Measurements from ENCODE around the gene ZNF774. TPM values are rescaled to one million over a fixed set of nuclear protein-coding genes. Genes with fewer than 3 reads are reported as not detected.
A peak's percentile ranks its signal among the peaks of the same experiment; 100 is the strongest.

Gene ZNF774
- total and polyA plus RNA-seq, 4 donors, result 1.6 to 4.9 (median 2.2) TPM

DNA sequence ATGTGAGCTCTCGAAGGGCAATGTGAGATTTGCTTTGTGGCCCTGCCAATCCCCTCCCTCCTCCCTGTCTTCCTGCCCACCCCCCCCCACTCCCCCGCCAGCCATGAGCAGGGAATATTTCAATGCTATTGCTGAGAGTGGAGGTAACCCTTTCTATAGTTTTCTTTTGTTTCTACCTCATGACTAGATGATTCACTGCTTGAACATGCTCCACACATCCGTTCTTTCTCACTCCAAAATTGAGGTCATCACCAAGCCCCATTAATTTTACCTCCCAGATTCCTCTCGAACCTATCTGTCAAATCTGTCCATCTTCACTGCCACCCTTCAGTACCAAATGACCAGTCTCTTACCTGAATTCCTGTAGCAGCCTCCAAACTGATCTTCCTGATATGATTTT lies 12.2 kb downstream of the ZNF774 start:
- H3K36me3 ChIP-seq (ENCODE audit: control insufficient read depth in 4 of 4, insufficient read depth in 4 of 4, low read length in 4 of 4), result peaks cover 0 to 5% (median 2%) of the 10 kb centered on the region in 4 donors
- ATAC-seq (ENCODE audit: insufficient read depth, low FRiP score), result no peak
- H3K27me3 ChIP-seq (ENCODE audit: control insufficient read depth in 3 of 3, insufficient read depth in 3 of 3, low read length in 2 of 3), result no peaks in the 10 kb centered on the region
- H3K27ac ChIP-seq (ENCODE audit: low read depth in 1 of 2, low read length in 1 of 2), result no peak overlapping the region
- DNase-seq, result no peak
- TF ChIP-seq, protein P1, sequence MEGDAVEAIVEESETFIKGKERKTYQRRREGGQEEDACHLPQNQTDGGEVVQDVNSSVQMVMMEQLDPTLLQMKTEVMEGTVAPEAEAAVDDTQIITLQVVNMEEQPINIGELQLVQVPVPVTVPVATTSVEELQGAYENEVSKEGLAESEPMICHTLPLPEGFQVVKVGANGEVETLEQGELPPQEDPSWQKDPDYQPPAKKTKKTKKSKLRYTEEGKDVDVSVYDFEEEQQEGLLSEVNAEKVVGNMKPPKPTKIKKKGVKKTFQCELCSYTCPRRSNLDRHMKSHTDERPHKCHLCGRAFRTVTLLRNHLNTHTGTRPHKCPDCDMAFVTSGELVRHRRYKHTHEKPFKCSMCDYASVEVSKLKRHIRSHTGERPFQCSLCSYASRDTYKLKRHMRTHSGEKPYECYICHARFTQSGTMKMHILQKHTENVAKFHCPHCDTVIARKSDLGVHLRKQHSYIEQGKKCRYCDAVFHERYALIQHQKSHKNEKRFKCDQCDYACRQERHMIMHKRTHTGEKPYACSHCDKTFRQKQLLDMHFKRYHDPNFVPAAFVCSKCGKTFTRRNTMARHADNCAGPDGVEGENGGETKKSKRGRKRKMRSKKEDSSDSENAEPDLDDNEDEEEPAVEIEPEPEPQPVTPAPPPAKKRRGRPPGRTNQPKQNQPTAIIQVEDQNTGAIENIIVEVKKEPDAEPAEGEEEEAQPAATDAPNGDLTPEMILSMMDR (IDR thresholded peaks at IDR 0.05; ENCODE audit: control extremely low read depth, extremely low read depth), result no peak
- WGBS, 2 donors, result 74 to 86% methylated on average over 4 of the region's 4 CpGs
- no peaks in the 10 kb centered on the region for H3K9me3 ChIP-seq (ENCODE audit: control insufficient read depth in 4 of 4, insufficient read depth in 3 of 4, low read length in 3 of 4)
- H3K9ac ChIP-seq (ENCODE audit: insufficient read depth in 1 of 2, low read length in 2 of 2), result no peak overlapping the region
- H3K4me1 ChIP-seq (ENCODE audit: control insufficient read depth in 5 of 5, insufficient read depth in 5 of 5, low read length in 5 of 5), result peaks cover 0 to 5% (median 2%) of the 10 kb centered on the region in 5 donors
- no peak overlapping the region for H3K4me3 ChIP-seq

DNA sequence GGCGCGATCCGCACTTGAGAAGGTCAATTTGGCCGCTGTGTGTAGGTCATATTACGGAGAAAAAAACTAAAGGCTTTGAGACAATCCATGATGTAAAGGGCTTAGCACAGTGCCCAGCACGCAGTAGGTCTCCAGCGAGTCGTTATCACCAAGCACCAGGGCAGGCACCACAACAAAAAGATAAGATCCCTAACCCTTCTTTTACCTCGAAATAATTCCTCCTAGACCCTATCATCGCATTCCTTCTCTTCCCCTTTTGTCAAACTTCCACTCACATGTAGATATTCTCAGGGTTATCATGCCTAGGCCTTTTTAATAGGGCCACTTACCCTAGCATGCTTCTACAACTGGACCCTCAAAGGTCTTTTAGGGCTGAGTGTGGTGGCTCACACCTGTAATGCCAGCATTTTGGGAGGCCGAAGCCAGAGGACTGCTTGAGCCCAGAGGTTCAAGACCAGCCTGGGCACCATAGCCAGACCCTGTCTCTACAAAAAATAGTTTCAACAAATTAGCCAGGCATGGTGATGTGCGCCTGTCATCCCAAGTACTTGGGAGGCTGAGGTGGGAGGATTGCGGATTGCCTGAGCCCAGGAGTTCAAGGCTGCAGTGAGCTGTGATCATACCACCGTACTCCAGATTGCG lies 13.5 kb downstream of the ZNF774 start:
- no peak overlapping the region for H3K9ac ChIP-seq (ENCODE audit: insufficient read depth in 1 of 2, low read length in 2 of 2)
- H3K4me3 ChIP-seq, result no peak overlapping the region
- H3K9me3 ChIP-seq (ENCODE audit: control insufficient read depth in 4 of 4, insufficient read depth in 3 of 4, low read length in 3 of 4), result no peaks in the 10 kb centered on the region
- H3K4me1 ChIP-seq (ENCODE audit: control insufficient read depth in 5 of 5, insufficient read depth in 5 of 5, low read length in 5 of 5), result peaks cover 0 to 5% (median 2%) of the 10 kb centered on the region in 5 donors
- H3K27me3 ChIP-seq (ENCODE audit: control insufficient read depth in 3 of 3, insufficient read depth in 3 of 3, low read length in 2 of 3), result no peaks in the 10 kb centered on the region
- WGBS, 2 donors, result 86 to 89% methylated on average over 15 of the region's 15 CpGs
- no peak for DNase-seq
- peaks cover 0 to 5% (median 2%) of the 10 kb centered on the region in 4 donors for H3K36me3 ChIP-seq (ENCODE audit: control insufficient read depth in 4 of 4, insufficient read depth in 4 of 4, low read length in 4 of 4)
- ATAC-seq (ENCODE audit: insufficient read depth, low FRiP score), result no peak
- TF ChIP-seq, protein P1 (IDR thresholded peaks at IDR 0.05; ENCODE audit: control extremely low read depth, extremely low read depth), result no peak
- no peak overlapping the region for H3K27ac ChIP-seq (ENCODE audit: low read depth in 1 of 2, low read length in 1 of 2)

DNA sequence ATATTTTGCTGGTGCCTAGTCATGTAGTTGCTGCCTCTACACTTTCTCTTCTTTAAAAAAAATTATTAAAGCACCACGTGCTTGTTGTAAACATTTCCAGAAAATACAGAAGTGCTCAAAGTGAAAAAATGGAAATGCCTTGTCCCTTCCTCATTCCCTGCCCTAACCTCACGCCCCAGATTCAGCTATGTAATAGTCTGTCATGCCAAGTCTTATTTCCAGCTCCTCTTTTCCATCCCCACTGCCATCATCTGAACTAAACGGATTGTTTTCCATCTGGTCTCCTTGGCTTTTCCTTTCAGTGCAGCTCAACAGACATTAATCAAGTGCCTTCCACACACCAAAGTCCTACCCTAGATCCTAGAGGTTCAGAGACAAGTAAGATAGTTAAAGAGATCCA lies 15.5 kb downstream of the ZNF774 start:
- no peak for ATAC-seq (ENCODE audit: insufficient read depth, low FRiP score)
- 23 to 30% methylated on average over 3 of the region's 3 CpGs for WGBS, 2 donors
- H3K27ac ChIP-seq (ENCODE audit: low read depth in 1 of 2, low read length in 1 of 2), result peak overlapping the region in 1 of 2 donors; percentile 47

More for the DNA sequence above, 15.5 kb downstream of the ZNF774 start:
- no peaks in the 10 kb centered on the region for H3K36me3 ChIP-seq (ENCODE audit: control insufficient read depth in 4 of 4, insufficient read depth in 4 of 4, low read length in 4 of 4)
- peaks cover 0 to 5% (median 0%) of the 10 kb centered on the region in 5 donors for H3K4me1 ChIP-seq (ENCODE audit: control insufficient read depth in 5 of 5, insufficient read depth in 5 of 5, low read length in 5 of 5)
- TF ChIP-seq, protein P1 (IDR thresholded peaks at IDR 0.05; ENCODE audit: control extremely low read depth, extremely low read depth), result no peak
- H3K9ac ChIP-seq (ENCODE audit: insufficient read depth in 1 of 2, low read length in 2 of 2), result no peak overlapping the region
- H3K9me3 ChIP-seq (ENCODE audit: control insufficient read depth in 4 of 4, insufficient read depth in 3 of 4, low read length in 3 of 4), result no peaks in the 10 kb centered on the region
- H3K27me3 ChIP-seq (ENCODE audit: control insufficient read depth in 3 of 3, insufficient read depth in 3 of 3, low read length in 2 of 3), result no peaks in the 10 kb centered on the region
- H3K4me3 ChIP-seq, result no peak overlapping the region
- DNase-seq, result peak in 2 of 3 donors; percentile 40 to 55

Measured in lung (tissue), 12 donors.